ENCODE results near the gene PABPC1L.

PABPC1L gene

GRCh38 chr20:44931911-44932310 lies 22.1 kb downstream of the PABPC1L start:
- no peaks in the 10 kb centered on the region for H3K27me3 ChIP-seq
- no peaks in the 10 kb centered on the region for H3K4me1 ChIP-seq
- H3K36me3 ChIP-seq, result peaks cover 4% of the 10 kb centered on the region; the same call in 1 of the 2 replicates
- no peak for DNase-seq
- H3K9me3 ChIP-seq, result no peaks in the 10 kb centered on the region
- TF ChIP-seq, protein P1, sequence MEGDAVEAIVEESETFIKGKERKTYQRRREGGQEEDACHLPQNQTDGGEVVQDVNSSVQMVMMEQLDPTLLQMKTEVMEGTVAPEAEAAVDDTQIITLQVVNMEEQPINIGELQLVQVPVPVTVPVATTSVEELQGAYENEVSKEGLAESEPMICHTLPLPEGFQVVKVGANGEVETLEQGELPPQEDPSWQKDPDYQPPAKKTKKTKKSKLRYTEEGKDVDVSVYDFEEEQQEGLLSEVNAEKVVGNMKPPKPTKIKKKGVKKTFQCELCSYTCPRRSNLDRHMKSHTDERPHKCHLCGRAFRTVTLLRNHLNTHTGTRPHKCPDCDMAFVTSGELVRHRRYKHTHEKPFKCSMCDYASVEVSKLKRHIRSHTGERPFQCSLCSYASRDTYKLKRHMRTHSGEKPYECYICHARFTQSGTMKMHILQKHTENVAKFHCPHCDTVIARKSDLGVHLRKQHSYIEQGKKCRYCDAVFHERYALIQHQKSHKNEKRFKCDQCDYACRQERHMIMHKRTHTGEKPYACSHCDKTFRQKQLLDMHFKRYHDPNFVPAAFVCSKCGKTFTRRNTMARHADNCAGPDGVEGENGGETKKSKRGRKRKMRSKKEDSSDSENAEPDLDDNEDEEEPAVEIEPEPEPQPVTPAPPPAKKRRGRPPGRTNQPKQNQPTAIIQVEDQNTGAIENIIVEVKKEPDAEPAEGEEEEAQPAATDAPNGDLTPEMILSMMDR (IDR thresholded peaks at IDR 0.05; ENCODE audit: low read depth, low read length), result no peak
- H3K4me3 ChIP-seq (ENCODE audit: low read depth, low read length), result no peak overlapping the region

GRCh38 chr20:44932916-44933315 lies 23.1 kb downstream of the PABPC1L start:
- Histone ChIP-seq H3K36me3 (peaks cover 4% of the 10 kb centered on the region; the same call in 1 of the 2 replicates), H3K4me1 (no peaks in the 10 kb centered on the region), H3K27me3 (no peaks in the 10 kb centered on the region), H3K9me3 (no peaks in the 10 kb centered on the region), H3K4me3 (ENCODE audit: low read depth, low read length) (no peak overlapping the region)
- TF ChIP-seq, protein P1 (IDR thresholded peaks at IDR 0.05; ENCODE audit: low read depth, low read length), result no peak
- no peak for DNase-seq

DNA sequence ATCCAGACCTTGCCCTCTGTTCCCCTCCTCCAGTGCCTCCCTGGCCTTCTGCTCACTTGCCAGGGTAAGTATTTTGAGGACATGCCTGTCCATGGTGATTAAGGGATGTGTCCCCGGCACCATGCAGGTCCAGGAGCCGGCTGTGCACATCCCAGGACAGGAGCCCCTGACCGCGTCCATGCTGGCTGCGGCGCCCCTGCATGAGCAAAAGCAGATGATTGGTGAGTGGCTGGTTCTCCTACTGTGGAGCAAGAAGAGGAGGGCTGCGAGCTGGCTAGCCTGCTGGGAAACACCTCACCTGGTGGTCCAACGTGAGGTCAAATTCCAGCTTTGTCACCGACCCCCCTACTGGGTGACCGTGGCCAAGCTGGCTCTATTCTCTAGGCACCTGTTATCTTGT lies 26.6 kb downstream of the PABPC1L start:
- TF ChIP-seq, protein P1 (IDR thresholded peaks at IDR 0.05; ENCODE audit: low read depth, low read length), result no peak
- Histone ChIP-seq H3K4me1 (no peaks in the 10 kb centered on the region), H3K36me3 (peaks cover 15% of the 10 kb centered on the region), H3K27me3 (no peaks in the 10 kb centered on the region), H3K4me3 (ENCODE audit: low read depth, low read length) (no peak overlapping the region), H3K9me3 (no peaks in the 10 kb centered on the region)
- DNase-seq, result no peak

DNA sequence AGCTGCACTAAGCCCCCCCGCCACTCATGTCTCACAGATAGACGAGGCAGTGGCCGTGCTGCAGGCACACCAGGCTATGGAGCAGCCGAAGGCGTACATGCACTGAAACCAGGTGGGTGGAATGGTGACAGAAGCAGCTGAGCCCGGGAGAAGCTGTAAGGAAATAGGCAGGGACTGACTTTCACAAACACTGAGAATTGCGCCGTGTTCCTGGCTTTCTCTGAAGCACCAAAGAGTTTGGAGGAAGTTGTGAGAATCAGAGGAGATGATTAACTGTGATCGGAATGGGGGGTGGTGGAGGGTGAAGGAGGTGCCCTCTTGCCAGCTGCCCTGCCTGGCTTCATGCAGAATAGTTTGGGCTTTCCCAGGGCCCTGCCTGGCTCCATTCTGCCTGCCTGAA lies 28.8 kb downstream of the PABPC1L start:
- DNase-seq, result no peak
- peaks cover 31% of the 10 kb centered on the region for H3K36me3 ChIP-seq
- H3K9me3 ChIP-seq, result no peaks in the 10 kb centered on the region
- no peaks in the 10 kb centered on the region for H3K4me1 ChIP-seq
- H3K27me3 ChIP-seq, result no peaks in the 10 kb centered on the region
- TF ChIP-seq, protein P1 (IDR thresholded peaks at IDR 0.05; ENCODE audit: low read depth, low read length), result no peak
- H3K4me3 ChIP-seq (ENCODE audit: low read depth, low read length), result no peak overlapping the region

- peaks cover 51% of the 10 kb centered on the region for H3K36me3 ChIP-seq
Measured at GRCh38 chr20:44941120-44941691, 31.3 kb downstream of the PABPC1L start.

More at GRCh38 chr20:44941120-44941691, 31.3 kb downstream of the PABPC1L start:
- Histone ChIP-seq H3K9me3 (no peaks in the 10 kb centered on the region), H3K4me3 (ENCODE audit: low read depth, low read length) (no peak overlapping the region), H3K4me1 (no peaks in the 10 kb centered on the region), H3K27me3 (no peaks in the 10 kb centered on the region)
- no peak for DNase-seq
- TF ChIP-seq, protein P1 (IDR thresholded peaks at IDR 0.05; ENCODE audit: low read depth, low read length), result no peak

Data from BE2C (cell line).